Astrocyte of the spinal cord (primary cell): ENCODE data around the gene FAM149A.
A peak's percentile ranks its signal among the peaks of the same experiment; 100 is the strongest.

ENCODE experiments used
- DNase-seq: peaks from one replicate; pipeline ENCODE4 v3.0.0; 2011; ENCODE audit warnings: low read depth, low spot score
- H3K4me3 ChIP-seq: 2 replicates; pipeline ENCODE4 v1.5.1; 2011; ENCODE audit warnings: low read depth, mild to moderate bottlenecking, low read length, moderate library complexity
- CTCF ChIP-seq: IDR thresholded peaks from 2 replicates; pipeline ENCODE4 v1.5.1; 2012; ENCODE audit warnings: low read depth, mild to moderate bottlenecking, low read length, inconsistent platforms
- in situ Hi-C: cut with HindIII; loops from 2 replicates; pipeline ENCODE4 v1.10.0; 2017; ENCODE audit warnings: low sequenced_read_pairs

Gene FAM149A

GRCh38 chr4:186118582-186118981 lies 14.1 kb downstream of the FAM149A start:
- TF ChIP-seq CTCF: no peak
- H3K4me3 ChIP-seq: no peak overlapping the region
- in situ Hi-C loops: no loop called here
- no peak for DNase-seq

GRCh38 chr4:186121057-186121456 lies 16.6 kb downstream of the FAM149A start:
- H3K4me3 ChIP-seq: no peak overlapping the region
- no peak for DNase-seq
- no peak for TF ChIP-seq CTCF
- in situ Hi-C loops: no loop called here

GRCh38 chr4:186128842-186129241 lies 24.3 kb downstream of the FAM149A start:
- TF ChIP-seq CTCF: no peak
- H3K4me3 ChIP-seq: no peak overlapping the region
- no peak for DNase-seq
- in situ Hi-C loops: no loop called here

- DNase-seq: no peak
- in situ Hi-C loops: no loop called here
- no peak for TF ChIP-seq CTCF
- no peak overlapping the region for H3K4me3 ChIP-seq
These were observed 27.4 kb downstream of the FAM149A start for GRCh38 chr4:186131935-186132334.

GRCh38 chr4:186132577-186133242 lies 28.2 kb downstream of the FAM149A start:
- peak; percentile 51 for DNase-seq
- in situ Hi-C loops: no loop called here
- H3K4me3 ChIP-seq: no peak overlapping the region
- peak; percentile 34 for TF ChIP-seq CTCF

- no peak for TF ChIP-seq CTCF
- no peak overlapping the region for H3K4me3 ChIP-seq
- DNase-seq: no peak
- in situ Hi-C loops: no loop called here
These were observed 29.8 kb downstream of the FAM149A start for GRCh38 chr4:186134257-186134656.

GRCh38 chr4:186134861-186135260 lies 30.4 kb downstream of the FAM149A start:
- no peak overlapping the region for H3K4me3 ChIP-seq
- DNase-seq: no peak
- in situ Hi-C loops: no loop called here
- no peak for TF ChIP-seq CTCF
